ENCODE results near the gene LCP2.

LCP2 gene

DNA sequence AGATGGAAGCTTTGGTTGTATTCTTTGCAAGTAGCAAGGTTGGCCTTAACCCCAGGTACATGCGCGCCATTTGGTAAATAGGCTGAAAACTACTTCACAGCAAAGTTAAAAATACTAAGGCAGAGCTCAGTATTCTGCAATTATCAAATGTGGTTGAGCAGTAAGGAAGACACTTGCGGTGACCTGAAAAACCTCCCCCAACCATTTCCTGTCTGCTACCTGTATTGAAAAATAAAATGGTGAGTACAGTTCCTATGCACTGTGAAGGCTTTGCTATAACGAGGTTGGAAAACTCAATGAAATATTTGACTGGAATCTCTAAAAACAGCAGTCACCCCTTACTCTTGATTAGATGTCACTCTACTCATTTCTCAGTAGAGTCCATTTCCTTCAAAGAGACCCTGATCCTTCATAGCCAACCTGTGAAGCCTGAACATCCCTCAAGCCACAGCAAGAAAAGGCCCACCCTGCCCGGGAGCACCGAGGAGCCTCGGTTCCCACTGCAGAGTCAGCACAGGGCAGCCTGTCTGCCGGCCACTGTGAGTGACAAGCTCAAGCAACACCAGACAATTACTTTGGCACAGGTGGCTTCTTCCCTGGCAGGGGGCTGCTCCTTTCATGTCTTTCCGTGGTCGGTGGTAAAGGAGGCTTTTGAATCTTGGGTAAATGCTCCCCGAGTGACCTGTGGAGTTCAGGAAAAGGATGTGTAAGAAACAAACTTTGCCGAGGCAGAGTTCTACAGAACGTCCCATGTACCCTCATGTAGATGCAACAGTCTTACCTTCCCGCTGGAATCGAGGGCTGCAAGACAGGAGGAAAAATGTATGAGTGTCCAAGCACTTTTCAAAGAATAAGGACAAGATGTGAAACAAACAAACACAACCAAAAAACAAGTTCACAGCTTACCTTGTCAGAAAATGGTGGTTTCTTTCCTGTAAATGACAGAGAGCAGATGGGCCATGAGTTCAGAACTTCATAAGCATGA lies 35.2 kb downstream of the LCP2 start:
- no peak overlapping the region for H3K27ac Mint-ChIP-seq
- DNase-seq: no peak
- H3K4me3 Mint-ChIP-seq: no peak overlapping the region
- peaks cover 52% of the 10 kb centered on the region for H3K4me1 Mint-ChIP-seq
- peaks cover 7% of the 10 kb centered on the region for H3K27me3 Mint-ChIP-seq (ENCODE audit: low read depth, poor library complexity)
- no peak for TF ChIP-seq CTCF (IDR thresholded peaks at IDR 0.05)
- H3K9me3 Mint-ChIP-seq: no peaks in the 10 kb centered on the region
- no peaks in the 10 kb centered on the region for H3K36me3 Mint-ChIP-seq (ENCODE audit: low read depth)

DNA sequence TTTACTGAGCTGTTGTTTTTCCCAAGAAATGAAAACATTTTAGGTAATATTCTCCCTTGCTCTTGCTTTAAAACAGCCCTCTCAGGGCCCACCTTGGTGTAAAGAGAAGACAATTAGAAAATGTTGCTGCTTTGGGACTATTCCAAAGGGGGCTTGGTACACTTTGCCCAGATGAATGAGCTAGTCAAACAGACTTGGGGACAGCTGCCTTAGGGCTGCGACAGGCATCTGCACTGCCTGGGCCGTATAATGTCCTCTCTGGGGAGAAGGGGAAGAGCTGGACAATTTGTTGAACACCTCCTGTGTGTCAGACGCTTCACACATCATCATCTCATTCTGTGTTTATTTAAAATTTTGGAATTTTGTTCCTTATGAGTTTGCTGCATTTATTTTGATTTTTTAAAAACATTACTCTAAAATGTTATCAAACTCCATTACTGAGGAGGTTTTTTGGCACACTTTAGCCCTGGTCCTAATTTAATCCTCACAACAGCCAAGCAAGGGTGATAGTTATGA lies 36.0 kb downstream of the LCP2 start:
- TF ChIP-seq CTCF (IDR thresholded peaks at IDR 0.05): no peak
- peaks cover 52% of the 10 kb centered on the region for H3K4me1 Mint-ChIP-seq
- no peaks in the 10 kb centered on the region for H3K9me3 Mint-ChIP-seq
- peaks cover 4% of the 10 kb centered on the region for H3K27me3 Mint-ChIP-seq (ENCODE audit: low read depth, poor library complexity)
- H3K27ac Mint-ChIP-seq: no peak overlapping the region
- no peak overlapping the region for H3K4me3 Mint-ChIP-seq
- DNase-seq: no peak
- no peaks in the 10 kb centered on the region for H3K36me3 Mint-ChIP-seq (ENCODE audit: low read depth)

DNA sequence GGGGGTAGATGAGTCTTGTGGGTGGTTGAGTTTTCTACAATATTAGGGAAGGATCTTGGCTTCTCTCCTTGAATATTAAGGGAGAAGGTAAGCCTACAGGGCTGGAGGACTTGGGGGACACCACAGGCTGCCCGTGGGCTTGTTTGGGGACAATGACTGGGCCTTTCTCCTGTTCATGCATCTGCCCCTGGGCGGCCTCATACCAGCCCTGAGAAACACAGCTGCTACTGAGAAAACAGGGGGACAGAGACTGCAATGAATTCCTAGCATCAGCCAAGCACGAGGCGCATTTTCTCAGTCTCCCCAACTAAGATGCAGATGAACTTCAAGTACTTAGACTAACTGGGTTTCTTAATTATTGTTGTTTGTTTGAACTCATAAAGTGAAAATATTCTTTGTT lies 40.2 kb downstream of the LCP2 start:
- no peak overlapping the region for H3K27ac Mint-ChIP-seq
- DNase-seq: no peak
- H3K9me3 Mint-ChIP-seq: no peaks in the 10 kb centered on the region
- H3K27me3 Mint-ChIP-seq (ENCODE audit: low read depth, poor library complexity): peaks cover 16% of the 10 kb centered on the region
- peaks cover 56% of the 10 kb centered on the region for H3K4me1 Mint-ChIP-seq
- H3K36me3 Mint-ChIP-seq (ENCODE audit: low read depth): no peaks in the 10 kb centered on the region
- H3K4me3 Mint-ChIP-seq: no peak overlapping the region
- no peak for TF ChIP-seq CTCF (IDR thresholded peaks at IDR 0.05)

DNA sequence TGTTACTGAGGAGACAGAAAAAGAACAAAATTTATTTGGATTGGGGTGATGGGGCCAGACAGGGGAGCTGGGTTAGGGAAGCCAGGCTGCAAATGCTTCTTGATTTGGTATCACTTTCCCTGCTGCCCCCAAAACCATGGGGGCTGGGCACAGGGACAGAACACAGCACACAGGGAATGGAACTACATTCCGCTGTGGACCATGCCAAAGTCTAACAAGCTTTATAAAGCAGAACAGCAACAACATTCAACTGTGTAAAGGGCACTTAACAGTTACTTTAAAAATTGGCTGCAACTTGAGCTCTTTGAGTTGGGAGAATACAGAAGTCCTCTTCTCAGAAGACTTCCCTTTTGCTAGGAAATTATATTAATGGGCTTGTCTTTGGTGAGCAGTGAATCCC lies 41.0 kb downstream of the LCP2 start:
- Mint-ChIP-seq H3K4me3 (no peak overlapping the region), H3K36me3 (ENCODE audit: low read depth) (no peaks in the 10 kb centered on the region), H3K27me3 (ENCODE audit: low read depth, poor library complexity) (peaks cover 23% of the 10 kb centered on the region)

DNA sequence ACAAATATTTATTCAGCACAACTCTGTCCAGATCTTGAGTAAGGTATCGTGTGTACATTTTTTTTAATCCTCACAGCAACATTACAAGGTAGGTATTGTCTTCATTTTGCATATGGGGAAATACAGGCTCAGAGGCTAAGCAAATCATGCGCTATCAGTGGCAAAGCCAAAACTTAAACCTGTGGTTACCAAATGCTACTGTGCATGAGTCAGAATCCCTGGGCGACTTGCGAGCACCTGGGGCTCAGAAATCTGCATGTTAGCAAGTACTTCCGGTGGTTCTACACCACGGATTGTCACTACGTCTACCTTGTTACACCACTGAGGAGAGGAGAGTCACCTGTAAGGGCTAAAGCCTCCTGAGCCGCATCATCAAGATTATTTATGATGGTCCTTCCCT lies 43.5 kb downstream of the LCP2 start:
- peaks cover 72% of the 10 kb centered on the region for H3K4me1 Mint-ChIP-seq
- TF ChIP-seq CTCF (IDR thresholded peaks at IDR 0.05): no peak
- no peak overlapping the region for H3K27ac Mint-ChIP-seq
- no peaks in the 10 kb centered on the region for H3K9me3 Mint-ChIP-seq
- DNase-seq: no peak
- no peaks in the 10 kb centered on the region for H3K36me3 Mint-ChIP-seq (ENCODE audit: low read depth)
- peaks cover 25% of the 10 kb centered on the region for H3K27me3 Mint-ChIP-seq (ENCODE audit: low read depth, poor library complexity)
- no peak overlapping the region for H3K4me3 Mint-ChIP-seq

More for the DNA sequence above, 41.0 kb downstream of the LCP2 start:
- no peak for DNase-seq
- Mint-ChIP-seq H3K4me1 (peaks cover 56% of the 10 kb centered on the region), H3K27ac (no peak overlapping the region), H3K9me3 (no peaks in the 10 kb centered on the region)
- no peak for TF ChIP-seq CTCF (IDR thresholded peaks at IDR 0.05)
